Activated T-helper 17 cell treated with anti-CD3 and anti-CD28 coated beads, Interleukin-2, amount 50 U/mL, for 72 hours (primary cell): ENCODE results near the gene BPIFB3. TPM values are rescaled to one million over a fixed set of nuclear protein-coding genes. Genes with fewer than 3 reads are reported as not detected.
"Not testable (repeated sequence)": the region's sequence is repeated elsewhere in the genome, so short reads cannot be mapped to it uniquely, and the experiment has no call there.

ENCODE experiments used
- ATAC-seq: fragments of 150-1000 bp; cut with Tn5 transposase; replicated peaks from 2 replicates; pipeline ENCODE4 v1.10.0; 2021; ENCODE audit warnings: mild to moderate bottlenecking, moderate library complexity
- H3K27ac Mint-ChIP-seq: one replicate; pipeline ENCODE4 v1.8.0; 2022; ENCODE audit warnings: mixed read lengths
- H3K27me3 Mint-ChIP-seq: one replicate; pipeline ENCODE4 v1.8.0; 2022; ENCODE audit warnings: mixed read lengths
- H3K36me3 Mint-ChIP-seq: one replicate; pipeline ENCODE4 v1.8.0; 2022; ENCODE audit warnings: low read depth, mild to moderate bottlenecking, mixed read lengths
- H3K4me1 Mint-ChIP-seq: one replicate; pipeline ENCODE4 v1.8.0; 2022; ENCODE audit warnings: mixed read lengths
- H3K4me3 Mint-ChIP-seq: one replicate; pipeline ENCODE4 v1.8.0; 2022; ENCODE audit warnings: mild to moderate bottlenecking, mixed read lengths
- H3K9me3 Mint-ChIP-seq: one replicate; pipeline ENCODE4 v1.8.0; 2022; ENCODE audit warnings: mixed read lengths
- total RNA-seq, 2 donors: library from RNA; stranded (reverse); gene quantifications; one replicate each; pipeline ENCODE4 v1.2.3, GENCODE V29; 2022

Gene BPIFB3
- total RNA-seq, 2 donors from 2014 or later = not detected

- H3K27ac Mint-ChIP-seq = peak overlapping the region; percentile 54
- no peaks in the 10 kb centered on the region for H3K4me1 Mint-ChIP-seq
- H3K9me3 Mint-ChIP-seq = peaks cover 4% of the 10 kb centered on the region
- ATAC-seq = peak; percentile 95
- H3K4me3 Mint-ChIP-seq = no peak overlapping the region
- H3K36me3 Mint-ChIP-seq = no peaks in the 10 kb centered on the region
- peaks cover 9% of the 10 kb centered on the region for H3K27me3 Mint-ChIP-seq
These were observed 66.3 kb downstream of the BPIFB3 start for GRCh38 chr20:33119725-33120720.

DNA sequence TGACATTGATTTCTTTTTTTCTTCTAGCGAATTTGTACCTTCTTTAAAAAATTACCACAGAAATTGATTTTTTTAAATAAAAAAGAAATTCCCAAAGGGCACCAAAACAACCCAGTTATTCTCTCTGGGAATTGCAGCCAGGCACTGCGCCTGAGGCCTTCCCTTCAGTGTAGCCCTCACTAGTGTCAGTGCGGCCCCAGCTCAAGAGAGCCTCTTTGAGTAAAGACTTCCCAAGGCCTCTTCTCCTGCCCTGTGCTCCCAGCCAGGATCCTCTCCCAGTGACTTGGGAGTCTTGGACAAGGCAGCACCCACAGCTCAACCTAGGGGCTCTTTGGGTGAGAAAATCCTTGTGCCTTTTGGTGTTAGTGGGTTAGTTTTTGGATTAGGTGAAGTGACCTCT is 67.2 kb downstream of the BPIFB3 start:
- Mint-ChIP-seq H3K36me3 (no peaks in the 10 kb centered on the region), H3K27me3 (peaks cover 13% of the 10 kb centered on the region), H3K27ac (no peak overlapping the region), H3K4me3 (no peak overlapping the region), H3K4me1 (no peaks in the 10 kb centered on the region), H3K9me3 (peaks cover 4% of the 10 kb centered on the region)
- no peak for ATAC-seq

GRCh38 chr20:33122297-33122696 is 68.6 kb downstream of the BPIFB3 start:
- not testable (repeated sequence) for ATAC-seq, H3K4me1 Mint-ChIP-seq, H3K9me3 Mint-ChIP-seq, H3K36me3 Mint-ChIP-seq, H3K4me3 Mint-ChIP-seq, H3K27ac Mint-ChIP-seq
- peaks cover 13% of the 10 kb centered on the region for H3K27me3 Mint-ChIP-seq

Other genes with a start within 250 kb of the BPIFB3 start
- 100 to 1,000 TPM in 1 of 2 donors, 10 to 100 TPM in 1; 77.3 to 141 TPM for gene MAPRE1, start 233.9 kb upstream of the BPIFB3 start, total RNA-seq
- under 1 TPM; 0.19 to 0.45 TPM for gene EFCAB8, start 195.0 kb upstream of the BPIFB3 start, total RNA-seq
- gene SUN5, start 49.5 kb upstream of the BPIFB3 start, total RNA-seq = not detected
- not detected for gene BPIFB2, start 46.2 kb upstream of the BPIFB3 start, total RNA-seq
- gene BPIFB6, start 22.3 kb upstream of the BPIFB3 start, total RNA-seq = not detected
- gene BPIFB4, start 25.7 kb downstream of the BPIFB3 start, total RNA-seq = not detected
- gene BPIFA2, start 114.3 kb downstream of the BPIFB3 start, total RNA-seq = not detected
- gene BPIFA3, start 163.4 kb downstream of the BPIFB3 start, total RNA-seq = not detected
- gene BPIFA1, start 182.1 kb downstream of the BPIFB3 start, total RNA-seq = not detected
- gene BPIFB1, start 229.3 kb downstream of the BPIFB3 start, total RNA-seq = not detected